B cell (primary cell): Measurements from ENCODE around the gene ZNF335.

Source experiments
- EZH2 ChIP-seq: IDR thresholded peaks from 2 replicates; pipeline ENCODE4 v1.6.1; 2012; ENCODE audit warnings: borderline replicate concordance, low read depth, mild to moderate bottlenecking, moderate library complexity, low read length; ENCODE audit not compliant: insufficient read depth, poor library complexity, severe bottlenecking
- TF ChIP-seq, protein P1 (sequence below): fragments of 200-600 bp; IDR thresholded peaks from one replicate; pipeline ENCODE4 v1.8.0; 2022; ENCODE audit warnings: antibody characterized with exemption, mild to moderate bottlenecking

DNA sequence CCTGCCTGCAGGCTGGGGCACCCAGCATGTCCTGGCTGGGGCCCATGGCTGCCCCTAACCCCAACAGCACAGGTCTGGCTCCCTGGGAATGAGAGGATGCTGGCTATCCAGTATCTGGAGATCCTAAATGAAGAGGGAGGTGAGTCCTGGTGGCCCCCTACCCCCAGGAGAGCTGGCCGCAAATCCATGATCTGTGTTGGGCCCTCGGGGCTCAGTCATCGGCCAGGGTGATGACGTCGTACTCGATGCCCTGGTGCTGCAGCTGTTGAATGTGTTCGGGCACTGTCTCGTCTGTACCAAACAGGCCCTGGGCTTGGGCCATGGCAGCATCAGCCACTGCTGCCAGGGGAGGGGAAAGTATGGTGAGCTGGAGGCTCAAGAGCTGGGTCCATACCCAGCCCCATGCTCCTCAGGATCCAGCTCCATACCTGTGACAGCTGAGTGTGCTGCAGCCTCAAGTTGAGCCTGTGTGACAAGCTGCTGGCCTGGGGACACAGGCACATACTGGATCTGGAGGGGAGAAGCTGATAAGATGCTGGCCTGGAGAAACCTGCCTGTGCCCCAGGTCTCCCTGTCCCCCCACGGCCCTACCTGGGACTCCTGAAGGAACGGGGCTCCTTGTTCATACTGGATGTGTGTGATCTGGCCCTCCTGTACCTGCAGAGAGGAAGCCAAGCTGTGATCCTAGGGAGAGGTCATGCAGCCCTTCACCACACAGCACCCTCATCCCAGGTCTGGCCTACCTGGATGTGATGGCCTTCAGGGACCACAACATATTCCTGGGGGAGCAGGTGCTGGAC lies 23.1 kb downstream of the ZNF335 start:
- TF ChIP-seq, protein P1, sequence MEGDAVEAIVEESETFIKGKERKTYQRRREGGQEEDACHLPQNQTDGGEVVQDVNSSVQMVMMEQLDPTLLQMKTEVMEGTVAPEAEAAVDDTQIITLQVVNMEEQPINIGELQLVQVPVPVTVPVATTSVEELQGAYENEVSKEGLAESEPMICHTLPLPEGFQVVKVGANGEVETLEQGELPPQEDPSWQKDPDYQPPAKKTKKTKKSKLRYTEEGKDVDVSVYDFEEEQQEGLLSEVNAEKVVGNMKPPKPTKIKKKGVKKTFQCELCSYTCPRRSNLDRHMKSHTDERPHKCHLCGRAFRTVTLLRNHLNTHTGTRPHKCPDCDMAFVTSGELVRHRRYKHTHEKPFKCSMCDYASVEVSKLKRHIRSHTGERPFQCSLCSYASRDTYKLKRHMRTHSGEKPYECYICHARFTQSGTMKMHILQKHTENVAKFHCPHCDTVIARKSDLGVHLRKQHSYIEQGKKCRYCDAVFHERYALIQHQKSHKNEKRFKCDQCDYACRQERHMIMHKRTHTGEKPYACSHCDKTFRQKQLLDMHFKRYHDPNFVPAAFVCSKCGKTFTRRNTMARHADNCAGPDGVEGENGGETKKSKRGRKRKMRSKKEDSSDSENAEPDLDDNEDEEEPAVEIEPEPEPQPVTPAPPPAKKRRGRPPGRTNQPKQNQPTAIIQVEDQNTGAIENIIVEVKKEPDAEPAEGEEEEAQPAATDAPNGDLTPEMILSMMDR: no peak
- no peak for TF ChIP-seq EZH2
